ENCODE measurements around the gene GHR.

The GHR gene

GRCh38 chr5:42553461-42553860 is 130.2 kb downstream of the GHR start:
- Histone ChIP-seq H3K9me3 (ENCODE audit: low read length) (no peaks in the 10 kb centered on the region), H3K36me3 (ENCODE audit: insufficient read depth, low read length) (no peaks in the 10 kb centered on the region), H3K9me2 (ENCODE audit: low read depth, low read length) (no peaks in the 10 kb centered on the region), H3F3A (ENCODE audit: insufficient read depth, low read length) (no peaks in the 10 kb centered on the region), H3K79me2 (ENCODE audit: insufficient read depth, low read length) (no peaks in the 10 kb centered on the region), H3K4me3 (ENCODE audit: low read depth, low read length, poor library complexity, severe bottlenecking) (no peak overlapping the region), H2AFZ (ENCODE audit: low read length) (no peak overlapping the region), H3K4me1 (ENCODE audit: insufficient read depth, low read length, severe bottlenecking) (no peaks in the 10 kb centered on the region), H3K27ac (ENCODE audit: low read depth, low read length, poor library complexity, severe bottlenecking) (no peak overlapping the region), H3K27me3 (ENCODE audit: insufficient read depth, low read length) (no peaks in the 10 kb centered on the region), H3K9ac (ENCODE audit: low read length) (no peak overlapping the region), H4K20me1 (ENCODE audit: insufficient read depth, low read length) (no peaks in the 10 kb centered on the region), H3K4me2 (ENCODE audit: low read length) (no peak overlapping the region)
- TF ChIP-seq CTCF (IDR thresholded peaks at IDR 0.05; ENCODE audit: low read length) = no peak
- no peak for TF ChIP-seq EZH2 (IDR thresholded peaks at IDR 0.05; ENCODE audit: borderline replicate concordance, low read length)

- Histone ChIP-seq H3K4me1 (ENCODE audit: insufficient read depth, low read length, severe bottlenecking) (no peaks in the 10 kb centered on the region), H3K27ac (ENCODE audit: low read depth, low read length, poor library complexity, severe bottlenecking) (no peak overlapping the region), H3F3A (ENCODE audit: insufficient read depth, low read length) (no peaks in the 10 kb centered on the region), H3K9ac (ENCODE audit: low read length) (no peak overlapping the region), H3K27me3 (ENCODE audit: insufficient read depth, low read length) (no peaks in the 10 kb centered on the region), H3K36me3 (ENCODE audit: insufficient read depth, low read length) (no peaks in the 10 kb centered on the region), H4K20me1 (ENCODE audit: insufficient read depth, low read length) (no peaks in the 10 kb centered on the region), H3K9me2 (ENCODE audit: low read depth, low read length) (no peaks in the 10 kb centered on the region), H3K4me2 (ENCODE audit: low read length) (no peak overlapping the region), H3K4me3 (ENCODE audit: low read depth, low read length, poor library complexity, severe bottlenecking) (no peak overlapping the region), H3K79me2 (ENCODE audit: insufficient read depth, low read length) (no peaks in the 10 kb centered on the region), H3K9me3 (ENCODE audit: low read length) (no peaks in the 10 kb centered on the region), H2AFZ (ENCODE audit: low read length) (no peak overlapping the region)
- no peak for TF ChIP-seq EZH2 (IDR thresholded peaks at IDR 0.05; ENCODE audit: borderline replicate concordance, low read length)
- no peak for TF ChIP-seq CTCF (IDR thresholded peaks at IDR 0.05; ENCODE audit: low read length)
These were observed 131.8 kb downstream of the GHR start for GRCh38 chr5:42555010-42555409.

- no peaks in the 10 kb centered on the region for H3F3A ChIP-seq (ENCODE audit: insufficient read depth, low read length)
- H3K4me2 ChIP-seq (ENCODE audit: low read length) = no peak overlapping the region
- H3K79me2 ChIP-seq (ENCODE audit: insufficient read depth, low read length) = no peaks in the 10 kb centered on the region
- H3K9ac ChIP-seq (ENCODE audit: low read length) = no peak overlapping the region
- H3K27ac ChIP-seq (ENCODE audit: low read depth, low read length, poor library complexity, severe bottlenecking) = no peak overlapping the region
- TF ChIP-seq CTCF (IDR thresholded peaks at IDR 0.05; ENCODE audit: low read length) (no peak), EZH2 (IDR thresholded peaks at IDR 0.05; ENCODE audit: borderline replicate concordance, low read length) (no peak)
- no peaks in the 10 kb centered on the region for H3K4me1 ChIP-seq (ENCODE audit: insufficient read depth, low read length, severe bottlenecking)
- H3K4me3 ChIP-seq (ENCODE audit: low read depth, low read length, poor library complexity, severe bottlenecking) = no peak overlapping the region
- H4K20me1 ChIP-seq (ENCODE audit: insufficient read depth, low read length) = no peaks in the 10 kb centered on the region
- H3K9me2 ChIP-seq (ENCODE audit: low read depth, low read length) = no peaks in the 10 kb centered on the region
- no peak overlapping the region for H2AFZ ChIP-seq (ENCODE audit: low read length)
- no peaks in the 10 kb centered on the region for H3K36me3 ChIP-seq (ENCODE audit: insufficient read depth, low read length)
- no peaks in the 10 kb centered on the region for H3K27me3 ChIP-seq (ENCODE audit: insufficient read depth, low read length)
- no peaks in the 10 kb centered on the region for H3K9me3 ChIP-seq (ENCODE audit: low read length)
These were observed 132.6 kb downstream of the GHR start for GRCh38 chr5:42555797-42556196.
